ENCODE data around the gene NRIP1.

NRIP1 gene

DNA sequence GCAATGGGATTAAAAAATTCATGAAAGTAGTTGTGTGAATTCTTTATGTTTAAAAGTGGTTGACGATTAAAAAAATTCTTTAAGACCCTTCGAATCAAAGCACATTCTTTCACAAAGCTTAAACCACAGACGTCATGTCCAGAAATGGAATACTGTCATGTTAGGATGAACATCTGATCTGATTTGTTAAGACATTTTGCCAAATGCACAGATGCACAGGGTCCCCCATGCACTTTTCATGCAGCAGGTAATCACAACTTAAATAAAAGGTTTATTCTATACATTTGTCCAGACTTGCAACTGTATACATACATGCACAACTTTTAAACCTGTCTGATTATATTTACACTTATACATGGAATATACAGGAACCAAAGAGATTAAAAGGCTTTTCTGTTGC, 103.3 kb downstream of the NRIP1 start:
- TF ChIP-seq, protein P1, sequence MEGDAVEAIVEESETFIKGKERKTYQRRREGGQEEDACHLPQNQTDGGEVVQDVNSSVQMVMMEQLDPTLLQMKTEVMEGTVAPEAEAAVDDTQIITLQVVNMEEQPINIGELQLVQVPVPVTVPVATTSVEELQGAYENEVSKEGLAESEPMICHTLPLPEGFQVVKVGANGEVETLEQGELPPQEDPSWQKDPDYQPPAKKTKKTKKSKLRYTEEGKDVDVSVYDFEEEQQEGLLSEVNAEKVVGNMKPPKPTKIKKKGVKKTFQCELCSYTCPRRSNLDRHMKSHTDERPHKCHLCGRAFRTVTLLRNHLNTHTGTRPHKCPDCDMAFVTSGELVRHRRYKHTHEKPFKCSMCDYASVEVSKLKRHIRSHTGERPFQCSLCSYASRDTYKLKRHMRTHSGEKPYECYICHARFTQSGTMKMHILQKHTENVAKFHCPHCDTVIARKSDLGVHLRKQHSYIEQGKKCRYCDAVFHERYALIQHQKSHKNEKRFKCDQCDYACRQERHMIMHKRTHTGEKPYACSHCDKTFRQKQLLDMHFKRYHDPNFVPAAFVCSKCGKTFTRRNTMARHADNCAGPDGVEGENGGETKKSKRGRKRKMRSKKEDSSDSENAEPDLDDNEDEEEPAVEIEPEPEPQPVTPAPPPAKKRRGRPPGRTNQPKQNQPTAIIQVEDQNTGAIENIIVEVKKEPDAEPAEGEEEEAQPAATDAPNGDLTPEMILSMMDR (IDR thresholded peaks at IDR 0.05; ENCODE audit: extremely low read depth, missing control alignments) = no peak
- no peak for DNase-seq (ENCODE audit: low spot score)

DNA sequence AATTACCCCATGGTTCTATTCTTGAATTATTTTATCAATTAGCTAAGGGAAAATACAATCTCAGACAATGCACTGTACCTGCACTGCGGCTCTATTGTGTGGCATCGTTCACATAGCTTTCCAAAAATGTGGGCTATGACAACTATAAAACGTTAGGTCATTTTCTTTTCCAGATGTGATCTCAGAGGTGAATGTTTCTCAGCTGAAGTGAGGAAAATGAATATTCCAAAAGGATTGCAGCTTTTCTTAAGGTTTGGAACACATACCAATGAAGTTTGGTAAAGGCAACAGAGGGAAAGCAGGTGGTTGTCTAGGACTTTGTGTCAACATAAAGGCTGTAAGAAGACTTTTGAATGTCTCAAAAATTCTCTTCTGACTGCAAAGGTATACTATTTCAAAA, 105.5 kb downstream of the NRIP1 start:
- TF ChIP-seq, protein P1 (IDR thresholded peaks at IDR 0.05; ENCODE audit: extremely low read depth, missing control alignments) = no peak
- no peak for DNase-seq (ENCODE audit: low spot score)

DNA sequence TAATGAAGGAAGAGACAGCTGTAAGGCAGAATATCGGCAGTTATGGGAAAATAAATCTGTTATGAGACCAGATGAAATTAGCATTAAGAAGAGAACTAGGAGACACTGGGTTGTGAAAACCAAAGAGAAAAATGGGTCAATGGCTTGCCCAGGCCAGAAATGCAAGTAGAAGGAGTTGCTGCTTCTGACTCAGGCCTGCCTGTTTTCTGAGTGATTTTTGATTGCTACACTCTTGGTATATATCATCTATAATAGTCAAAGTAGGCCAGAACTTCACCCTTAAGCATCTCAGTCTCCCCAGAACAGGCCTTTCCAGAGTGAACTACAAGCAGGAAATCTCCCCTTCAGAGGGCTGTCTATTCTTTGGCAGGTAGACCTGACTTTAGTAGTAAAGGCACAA, 107.0 kb downstream of the NRIP1 start:
- no peak for DNase-seq (ENCODE audit: low spot score)
- TF ChIP-seq, protein P1 (IDR thresholded peaks at IDR 0.05; ENCODE audit: extremely low read depth, missing control alignments) = no peak

DNA sequence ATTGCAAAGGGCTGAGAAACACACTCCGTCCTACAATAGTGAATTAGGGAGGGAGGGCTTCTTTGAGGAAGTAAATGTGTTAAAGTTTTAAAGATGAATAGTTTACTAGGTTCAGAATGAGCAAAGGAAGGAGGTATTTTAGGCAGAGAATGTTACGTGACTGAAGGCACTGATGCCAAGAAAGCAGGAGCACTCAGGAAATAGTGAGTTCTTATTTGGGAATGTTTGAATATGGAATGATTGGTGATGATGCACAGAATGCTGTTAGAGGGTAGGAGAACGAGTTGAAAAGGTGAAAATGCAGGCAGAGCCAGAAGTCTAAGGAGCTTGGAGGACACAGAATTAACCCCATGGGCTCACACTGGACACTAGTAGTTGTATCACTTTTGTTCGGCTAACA, 108.0 kb downstream of the NRIP1 start:
- no peak for DNase-seq (ENCODE audit: low spot score)

DNA sequence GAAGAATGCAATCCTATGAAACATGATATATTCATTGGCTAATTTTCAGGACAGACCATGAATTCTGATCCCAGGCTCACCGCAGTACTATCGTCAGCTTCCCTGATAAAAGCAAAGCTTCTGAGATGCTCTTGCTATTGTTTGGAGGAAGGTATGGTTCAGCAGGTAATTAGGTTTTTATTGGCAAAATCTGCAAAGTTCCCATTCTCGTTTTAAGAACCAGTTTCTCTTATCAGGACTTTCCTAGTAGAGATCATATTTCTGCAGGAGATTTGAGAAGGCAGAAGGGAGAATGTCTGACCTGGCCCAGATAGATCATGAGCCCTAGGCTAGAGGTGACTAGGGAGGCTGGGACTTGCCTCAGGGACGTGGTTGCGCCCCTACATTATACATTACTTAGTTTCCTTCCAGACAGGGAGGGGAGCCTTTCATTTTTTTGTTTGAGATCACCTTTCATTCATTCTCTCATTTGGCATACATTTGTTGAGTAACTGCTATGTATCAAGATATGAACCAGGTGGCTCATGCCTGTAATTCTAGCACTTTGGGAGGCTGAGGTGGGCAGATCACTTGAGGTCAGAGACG, 108.8 kb downstream of the NRIP1 start:
- TF ChIP-seq, protein P1 (IDR thresholded peaks at IDR 0.05; ENCODE audit: extremely low read depth, missing control alignments) = no peak
- DNase-seq (ENCODE audit: low spot score) = no peak

More for the DNA sequence above, 108.0 kb downstream of the NRIP1 start:
- TF ChIP-seq, protein P1 (IDR thresholded peaks at IDR 0.05; ENCODE audit: extremely low read depth, missing control alignments) = no peak

DNA sequence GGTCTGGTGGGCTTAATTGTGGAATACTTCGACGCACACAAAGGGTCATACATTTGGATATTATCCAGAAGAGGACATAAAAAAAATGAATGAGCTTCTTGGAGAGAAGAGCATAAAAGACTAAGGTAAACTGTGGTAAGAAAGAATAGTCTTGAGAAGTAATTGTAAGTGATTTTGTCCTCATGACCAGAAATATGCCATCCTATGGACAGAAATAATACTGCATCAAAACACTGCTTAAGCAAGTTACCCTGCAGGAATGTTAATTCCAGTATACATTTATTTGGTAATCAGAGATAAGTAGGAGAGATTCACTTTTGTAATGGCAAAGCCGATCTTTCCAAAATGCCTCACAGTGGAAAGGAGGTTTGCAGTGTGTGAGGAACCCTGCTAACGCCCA, 111.9 kb downstream of the NRIP1 start:
- TF ChIP-seq, protein P1 (IDR thresholded peaks at IDR 0.05; ENCODE audit: extremely low read depth, missing control alignments) = no peak
- DNase-seq (ENCODE audit: low spot score) = no peak

DNA sequence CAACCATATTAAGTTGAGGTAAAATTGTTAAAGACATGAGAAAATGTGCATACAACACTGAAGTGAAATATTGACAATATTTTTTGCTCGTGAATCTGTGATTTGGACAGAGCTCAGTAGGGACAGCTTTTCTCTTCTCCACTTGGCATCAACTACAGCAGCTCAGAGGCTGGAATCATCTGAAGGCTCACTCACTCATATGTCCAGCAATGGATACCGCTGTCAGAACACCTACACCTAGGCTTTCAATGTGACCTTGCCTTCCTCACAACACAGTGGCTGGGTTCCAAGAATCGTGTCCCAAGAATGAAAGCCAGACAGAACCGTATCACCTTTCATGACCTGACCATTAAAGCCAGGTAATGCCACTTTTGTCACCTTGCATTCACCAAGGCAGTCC, 115.2 kb downstream of the NRIP1 start:
- TF ChIP-seq, protein P1 (IDR thresholded peaks at IDR 0.05; ENCODE audit: extremely low read depth, missing control alignments) = no peak
- no peak for DNase-seq (ENCODE audit: low spot score)

Measured in GM20000 (cell line).